Natural killer cell (primary cell): ENCODE results near the gene SLC2A9. TPM values are rescaled to one million over a fixed set of nuclear protein-coding genes. Genes with fewer than 3 reads are reported as not detected.
A peak's percentile ranks its signal among the peaks of the same experiment; 100 is the strongest.

ENCODE experiments used
- ATAC-seq, 3 donors: fragments of 150-1000 bp in 2 of 3; fragments of 200-7000 bp in 1 of 3; cut with Tn5 transposase; 1 replicate in 1 of 3; 2 replicates in 2 of 3; pipeline ENCODE4 v1.10.0; 2021; ENCODE audit warnings: mild to moderate bottlenecking in 2 of 3, moderate library complexity in 2 of 3
- DNase-seq, 2 donors: peaks; one replicate each; pipeline versions ENCODE4 v3.0.0 to v3.0.0-alpha.2; 2013 to 2021; ENCODE audit warnings: mixed read lengths in 1 of 2
- H3K27ac ChIP-seq: one replicate; pipeline ENCODE4 v1.5.1; 2013; ENCODE audit warnings: mild to moderate bottlenecking, low read length
- H3K27me3 ChIP-seq: one replicate; pipeline ENCODE4 v1.6.1; 2013; ENCODE audit warnings: low read length; ENCODE audit not compliant: control insufficient read depth, insufficient read depth
- H3K36me3 ChIP-seq: one replicate; pipeline ENCODE4 v1.6.1; 2013; ENCODE audit warnings: low read length; ENCODE audit not compliant: control insufficient read depth, insufficient read depth
- H3K4me1 ChIP-seq: one replicate; pipeline ENCODE4 v1.6.1; 2013; ENCODE audit warnings: low read length; ENCODE audit not compliant: control insufficient read depth, insufficient read depth
- H3K4me3 ChIP-seq: one replicate; pipeline ENCODE4 v1.5.1; 2013; ENCODE audit warnings: low read length
- H3K9me3 ChIP-seq: one replicate; pipeline ENCODE4 v1.6.1; 2013; ENCODE audit warnings: low read length; ENCODE audit not compliant: control insufficient read depth, insufficient read depth
- H3K27ac Mint-ChIP-seq, 2 donors: one replicate each; pipeline ENCODE4 v1.8.0; 2022; ENCODE audit warnings: mild to moderate bottlenecking in 2 of 2, mixed read lengths in 2 of 2, moderate library complexity in 1 of 2
- H3K27me3 Mint-ChIP-seq, 2 donors: one replicate each; pipeline ENCODE4 v1.8.0; 2022; ENCODE audit warnings: low read depth in 2 of 2, mixed read lengths in 2 of 2
- H3K36me3 Mint-ChIP-seq: one replicate; pipeline ENCODE4 v1.8.0; 2022; ENCODE audit warnings: mixed read lengths
- H3K4me1 Mint-ChIP-seq, 2 donors: one replicate each; pipeline ENCODE4 v1.8.0; 2022; ENCODE audit warnings: mixed read lengths in 2 of 2
- H3K4me3 Mint-ChIP-seq: one replicate; pipeline ENCODE4 v1.8.0; 2022; ENCODE audit warnings: mild to moderate bottlenecking, moderate library complexity, mixed read lengths
- H3K9me3 Mint-ChIP-seq, 2 donors: one replicate each; pipeline ENCODE4 v1.8.0; 2022; ENCODE audit warnings: mixed read lengths in 2 of 2
- CTCF ChIP-seq: fragments of 200-600 bp; IDR thresholded peaks from one replicate; pipeline ENCODE4 v1.8.0; 2022; ENCODE audit warnings: antibody characterized with exemption
- WGBS: methylation state at CpG from one replicate; pipeline ENCODE4 v1.1.7; 2013; ENCODE audit warnings: missing lambda C conversion rate; ENCODE audit not compliant: insufficient coverage; 5-methylcytosine and 5-hydroxymethylcytosine counted together
- intact Hi-C: fragments of 100-400 bp; cut with micrococcal nuclease; formaldehyde crosslinking; loops from one replicate; pipeline ENCODE4 v1.14.2; 2022
- total RNA-seq, 4 donors: library from RNA; stranded (reverse); fragments of 120-200 nt in 1 of 4; gene quantifications; one replicate each; pipeline versions ENCODE4 v1.2.3 to v1.2.4, GENCODE V29; 2013 to 2022

The SLC2A9 gene
- total RNA-seq, 3 donors from 2014 or later (not counting 1 experiment from before 2014, with no cell fraction given), result 1.5 to 5.5 (median 3.9) TPM

GRCh38 chr4:10021653-10022023 is 341 bp upstream of the SLC2A9 start:
- intact Hi-C loops, result no loop called here
- Mint-ChIP-seq H3K27ac (no peak overlapping the region), H3K4me3 (peak overlapping the region; percentile 35), H3K9me3 (no peaks in the 10 kb centered on the region), H3K27me3 (peaks cover 0 to 7% of the 10 kb centered on the region in 2 donors), H3K4me1 (peaks cover 13 to 19% of the 10 kb centered on the region in 2 donors), H3K36me3 (no peaks in the 10 kb centered on the region)
- H3K4me1 ChIP-seq, result peaks cover 39% of the 10 kb centered on the region
- H3K27me3 ChIP-seq, result no peaks in the 10 kb centered on the region
- no peaks in the 10 kb centered on the region for H3K36me3 ChIP-seq
- H3K4me3 ChIP-seq, result no peak overlapping the region
- DNase-seq (no peak), ATAC-seq (no peak)
- H3K9me3 ChIP-seq, result no peaks in the 10 kb centered on the region
- WGBS, result 74% methylated on average over 5 of the region's 5 CpGs
- no peak for TF ChIP-seq CTCF
- no peak overlapping the region for H3K27ac ChIP-seq

- H3K36me3 Mint-ChIP-seq, result no peaks in the 10 kb centered on the region
- no peak for TF ChIP-seq CTCF
- intact Hi-C loops, result no loop called here
Observed at GRCh38 chr4:10020106-10020505, 1.2 kb downstream of the SLC2A9 start.

GRCh38 chr4:10019521-10020051 is 1.7 kb downstream of the SLC2A9 start:
- H3K9me3 Mint-ChIP-seq, result no peaks in the 10 kb centered on the region
- H3K4me3 ChIP-seq, result peak overlapping the region; percentile 58
- no peak for TF ChIP-seq CTCF
- DNase-seq (no peak), ATAC-seq (no peak)
- H3K4me3 Mint-ChIP-seq, result peak overlapping the region; percentile 91
- H3K36me3 ChIP-seq, result no peaks in the 10 kb centered on the region
- peak overlapping the region; percentile 89 to 94 for H3K27ac Mint-ChIP-seq
- peaks cover 0 to 7% of the 10 kb centered on the region in 2 donors for H3K27me3 Mint-ChIP-seq
- intact Hi-C loops, result loop anchor here (1.0 to 10.0 kb wide), 4 partner anchors 75 to 487 kb away; no protein-coding TSS in a partner anchor
- no peaks in the 10 kb centered on the region for H3K36me3 Mint-ChIP-seq
- peaks cover 15 to 18% of the 10 kb centered on the region in 2 donors for H3K4me1 Mint-ChIP-seq
- no peaks in the 10 kb centered on the region for H3K9me3 ChIP-seq
- no peaks in the 10 kb centered on the region for H3K27me3 ChIP-seq
- peak overlapping the region; percentile 83 for H3K27ac ChIP-seq
- WGBS, result 90% methylated on average over 9 of the region's 9 CpGs
- peaks cover 39% of the 10 kb centered on the region for H3K4me1 ChIP-seq

More at GRCh38 chr4:10020106-10020505, 1.2 kb downstream of the SLC2A9 start:
- H3K27me3 Mint-ChIP-seq, result peaks cover 0 to 7% of the 10 kb centered on the region in 2 donors
- DNase-seq (no peak), ATAC-seq (no peak)
- Histone ChIP-seq H3K4me1 (peaks cover 39% of the 10 kb centered on the region), H3K9me3 (no peaks in the 10 kb centered on the region), H3K27me3 (no peaks in the 10 kb centered on the region), H3K4me3 (no peak overlapping the region), H3K36me3 (no peaks in the 10 kb centered on the region), H3K27ac (no peak overlapping the region)
- WGBS, result 94% methylated on average over 6 of the region's 6 CpGs
- H3K9me3 Mint-ChIP-seq, result no peaks in the 10 kb centered on the region
- H3K27ac Mint-ChIP-seq, result no peak overlapping the region
- H3K4me3 Mint-ChIP-seq, result no peak overlapping the region
- peaks cover 16 to 19% of the 10 kb centered on the region in 2 donors for H3K4me1 Mint-ChIP-seq
